ENCODE data around the gene CYP1A1.
"Not testable (repeated sequence)": the region's sequence is repeated elsewhere in the genome, so short reads cannot be mapped to it uniquely, and the experiment has no call there.

CYP1A1 gene

DNA sequence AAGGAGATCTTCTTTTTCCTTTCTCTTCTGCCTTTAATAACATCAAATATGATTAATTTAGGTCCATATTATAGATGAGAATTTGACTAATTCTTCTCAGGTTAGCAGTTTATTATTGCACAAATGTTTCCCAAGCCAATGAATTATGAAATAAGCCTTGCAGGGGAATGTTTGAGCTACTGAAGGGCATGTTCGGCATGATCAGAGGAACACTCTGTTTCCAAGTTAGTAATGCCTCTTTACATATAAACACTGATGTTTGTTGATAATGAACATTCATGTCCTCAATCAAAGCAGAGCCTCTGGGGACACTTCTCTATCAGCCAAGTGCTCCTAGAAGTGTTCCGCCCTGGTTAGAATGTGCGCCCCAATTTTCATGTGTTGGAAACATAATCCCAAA is 10.0 kb upstream of the CYP1A1 start:
- no peak for DNase-seq

DNA sequence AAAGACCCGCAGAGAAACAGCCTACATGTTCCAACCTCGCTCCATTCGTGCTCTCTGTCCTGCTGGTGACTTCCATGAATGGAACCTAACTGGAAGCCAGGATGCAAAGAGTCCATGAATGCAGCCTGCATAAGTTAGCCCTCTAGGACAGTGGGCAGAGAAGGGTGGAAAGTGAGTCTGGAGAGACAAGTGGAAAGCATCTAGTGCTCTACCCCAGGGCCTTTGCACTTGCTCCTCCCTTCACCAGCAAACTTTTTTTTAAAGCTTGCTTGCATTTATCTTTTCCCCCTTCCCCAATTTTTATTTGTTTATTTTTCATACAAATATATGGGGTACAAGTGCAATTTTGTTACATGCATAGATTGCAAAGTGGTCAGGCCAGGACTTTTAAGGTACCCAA is 7.9 kb upstream of the CYP1A1 start:
- DNase-seq = no peak

- no peak for DNase-seq
Measured at GRCh38 chr15:74732846-74733245, 7.5 kb upstream of the CYP1A1 start.

DNA sequence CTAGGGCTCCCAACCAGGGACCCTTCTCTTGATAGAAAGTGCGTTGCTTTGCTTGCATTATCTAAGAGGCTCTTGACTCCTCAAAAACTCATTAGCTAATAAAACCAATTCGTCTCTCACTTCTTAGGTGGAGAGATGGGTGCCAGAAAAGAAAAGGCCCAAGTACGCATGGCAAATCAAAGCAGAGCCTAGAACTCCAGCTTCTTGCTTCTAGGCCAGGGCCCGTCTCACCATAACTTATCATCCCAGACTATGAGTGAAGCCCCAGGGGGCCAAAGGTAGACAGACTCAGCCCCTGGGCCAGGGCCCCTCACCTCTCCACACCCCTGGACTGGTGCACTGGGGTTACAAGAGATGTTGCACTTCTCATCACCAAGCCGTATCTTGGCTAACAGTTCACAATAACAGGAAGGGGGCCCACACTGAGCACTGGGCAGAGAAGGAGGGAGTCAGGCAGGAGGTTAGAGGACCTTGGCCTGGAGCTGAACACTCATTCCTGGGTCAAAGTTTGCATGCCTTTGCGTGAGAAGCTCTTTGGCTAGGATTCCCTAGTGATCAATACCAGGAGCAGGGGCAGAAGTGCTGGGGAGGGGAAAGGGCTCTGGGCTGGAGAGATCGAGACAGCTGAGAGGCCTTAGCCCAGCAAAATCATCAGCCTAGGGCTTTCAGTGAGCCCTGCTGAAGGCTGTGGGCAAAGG is 5.4 kb upstream of the CYP1A1 start:
- DNase-seq = no peak

GRCh38 chr15:74729372-74729771 is 4.0 kb upstream of the CYP1A1 start:
- DNase-seq = not testable (repeated sequence)

- not testable (repeated sequence) for DNase-seq
Measured at GRCh38 chr15:74728699-74729098, 3.4 kb upstream of the CYP1A1 start.

DNA sequence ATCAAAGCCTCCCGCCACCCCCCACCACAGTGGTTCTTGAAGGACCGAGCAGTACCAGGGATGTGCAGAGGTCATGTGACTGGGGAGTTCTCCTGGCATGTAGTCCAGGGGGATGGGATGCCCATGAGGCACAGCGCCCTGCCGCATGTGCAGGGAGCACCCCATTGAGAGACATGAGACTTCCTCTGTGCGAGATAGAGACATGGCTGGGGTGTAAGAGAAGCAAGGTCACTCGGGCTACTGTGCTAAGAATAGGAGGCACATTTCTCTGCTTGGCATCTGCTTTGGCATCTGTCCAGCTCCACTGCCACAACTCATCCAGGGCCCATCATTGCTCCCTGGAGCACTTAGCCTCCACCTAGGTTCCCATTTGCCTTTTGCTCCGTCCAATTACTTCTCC is 2.4 kb upstream of the CYP1A1 start:
- DNase-seq = no peak

- no peak for DNase-seq
Measured at GRCh38 chr15:74726774-74727164, 1.4 kb upstream of the CYP1A1 start.

GRCh38 chr15:74725845-74726773 is 781 bp upstream of the CYP1A1 start:
- DNase-seq = peak; percentile 66

DNA sequence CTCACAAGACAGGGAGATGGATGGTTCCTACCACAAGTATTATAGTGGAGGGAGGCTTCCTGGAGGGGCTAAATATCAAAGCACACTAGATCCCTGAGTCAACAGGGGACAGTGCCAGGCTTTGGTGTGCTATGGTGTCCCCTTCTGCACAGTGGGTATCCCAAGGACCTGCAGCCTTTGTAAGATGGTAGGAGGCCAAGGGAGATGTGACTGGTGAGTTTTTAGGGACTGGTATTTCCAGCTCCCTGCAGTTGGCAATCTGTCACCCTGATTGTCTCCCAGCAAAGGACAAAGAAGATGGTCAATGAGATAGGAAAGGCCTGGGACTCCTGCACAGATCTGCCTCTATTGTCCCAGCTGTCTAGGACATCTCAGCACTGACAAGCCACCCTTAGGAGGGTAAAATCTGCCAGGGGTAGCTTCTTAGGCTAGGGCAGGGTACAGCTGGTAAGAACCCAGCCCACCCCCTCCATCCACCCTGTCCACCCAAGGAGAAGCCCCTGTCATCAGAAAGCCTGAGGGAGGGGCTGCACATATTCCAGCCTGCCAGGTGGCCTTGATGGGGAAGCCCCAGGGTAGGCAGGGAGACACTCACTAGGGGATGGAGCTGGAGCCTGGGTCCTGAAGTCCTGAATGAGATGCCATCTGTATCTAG is 631 bp downstream of the CYP1A1 start:
- no peak for DNase-seq

GRCh38 chr15:74723754-74724334 is 1.5 kb downstream of the CYP1A1 start:
- no peak for DNase-seq

GRCh38 chr15:74723187-74723586 is 2.1 kb downstream of the CYP1A1 start:
- no peak for DNase-seq

GRCh38 chr15:74722591-74722990 is 2.7 kb downstream of the CYP1A1 start:
- DNase-seq = no peak

DNA sequence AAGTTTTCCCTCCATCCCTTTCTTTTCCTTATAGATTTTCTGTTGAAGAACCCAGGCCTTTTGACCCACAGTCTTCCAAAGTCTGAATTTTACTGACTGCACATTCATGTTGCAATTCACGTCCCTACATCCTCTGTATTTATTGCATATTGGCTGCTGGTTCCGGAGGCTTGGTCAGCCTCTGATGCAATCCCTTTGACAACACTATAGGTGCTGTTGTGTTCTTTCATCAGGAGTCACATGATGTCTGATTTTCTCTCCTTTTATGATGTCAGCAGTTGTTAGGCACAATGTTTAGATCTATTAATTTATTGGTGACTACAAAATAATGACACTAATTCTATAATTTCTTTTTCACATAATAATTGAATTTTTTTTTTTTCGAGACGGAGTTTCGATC is 8.7 kb downstream of the CYP1A1 start:
- DNase-seq = no peak

DNA sequence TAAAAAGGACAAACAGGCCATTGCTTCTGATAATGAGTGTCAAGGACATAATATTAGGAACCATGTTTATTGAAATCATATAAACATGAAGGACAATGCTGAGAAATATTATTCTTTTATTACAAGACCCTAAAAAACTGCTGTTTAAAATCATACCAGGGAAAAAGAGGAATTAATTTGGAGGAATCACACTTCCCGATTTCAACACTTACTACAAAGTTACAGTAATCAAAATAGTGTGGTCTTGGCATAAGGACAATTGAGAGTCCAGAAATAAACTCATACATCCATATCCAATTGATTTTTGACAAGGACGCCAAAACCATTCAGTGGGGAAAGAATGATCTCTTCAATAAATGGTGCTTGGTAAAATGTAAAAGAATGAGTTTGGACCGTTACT is 13.0 kb downstream of the CYP1A1 start:
- DNase-seq = no peak

GRCh38 chr15:74710319-74711094 is 14.8 kb downstream of the CYP1A1 start:
- no peak for DNase-seq

GRCh38 chr15:74709892-74710291 is 15.4 kb downstream of the CYP1A1 start:
- DNase-seq = no peak

GRCh38 chr15:74709011-74709410 is 16.3 kb downstream of the CYP1A1 start:
- no peak for DNase-seq

- DNase-seq = no peak
Measured at GRCh38 chr15:74696808-74697207, 28.5 kb downstream of the CYP1A1 start.

- no peak for DNase-seq
Measured at GRCh38 chr15:74696398-74696729, 29.0 kb downstream of the CYP1A1 start.

DNA sequence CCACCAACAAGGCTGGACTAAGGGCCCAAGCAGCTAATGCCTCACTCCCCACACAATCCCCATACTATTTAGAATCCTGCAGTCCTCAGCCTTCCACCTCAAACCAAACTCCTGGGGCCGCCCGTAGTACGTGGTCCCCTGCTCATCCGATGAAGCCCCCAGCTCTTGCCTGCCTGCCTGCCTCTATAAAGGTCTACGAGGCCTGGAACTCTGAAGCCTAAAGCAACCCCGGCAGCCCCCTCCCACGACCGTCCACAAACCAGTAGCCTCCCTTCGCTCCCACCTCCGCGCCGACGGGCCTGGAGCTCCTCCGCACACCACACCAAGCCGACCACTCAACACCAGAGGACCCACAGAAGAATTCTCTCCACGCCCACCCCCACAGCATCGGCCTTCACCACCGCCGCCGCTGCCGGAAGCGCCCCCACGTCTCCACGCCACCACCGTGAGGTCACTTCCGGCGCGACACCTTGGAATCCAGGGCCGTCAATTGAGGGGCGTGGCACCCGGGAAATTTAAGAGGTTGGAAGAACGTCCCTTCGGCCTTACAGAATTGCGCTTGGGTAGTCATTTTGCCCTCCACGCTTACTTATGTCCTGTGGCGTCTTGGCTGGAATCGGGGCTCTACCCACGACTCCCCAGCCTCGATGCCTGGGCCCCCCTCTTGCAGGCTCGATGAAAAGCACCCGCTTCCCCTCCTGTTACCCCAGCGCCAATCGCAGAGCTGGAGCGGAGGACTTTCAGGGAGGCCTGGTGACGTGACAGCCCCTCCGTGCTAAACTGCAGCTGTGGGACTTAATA is 29.5 kb downstream of the CYP1A1 start, which contains the start of gene EDC3:
Gene EDC3, minus strand, starts transcription at position 428 of the 801 bp plus-strand sequence. CDS start 20,900 bp downstream, outside the sequence.
- peak; percentile 88 for DNase-seq

GRCh38 chr15:74692327-74692726 is 33.0 kb downstream of the CYP1A1 start:
- no peak for DNase-seq
